IMR-90 (cell line): ENCODE results near the gene GRIK1.

Experiments
- FOS ChIP-seq: fragments of 150-350 bp; IDR thresholded peaks from 2 replicates; pipeline ENCODE4 v1.6.1; 2016; ENCODE audit warnings: low read depth, low read length
- MAFK ChIP-seq: IDR thresholded peaks from 2 replicates; pipeline ENCODE4 v1.6.1; 2012; ENCODE audit warnings: low read depth, low read length, improper control_type of control experiment
- MAZ ChIP-seq: IDR thresholded peaks from 2 replicates; pipeline ENCODE4 v1.6.1; 2012; ENCODE audit warnings: low read depth, mild to moderate bottlenecking, low read length, improper control_type of control experiment, moderate library complexity, borderline replicate concordance
- MXI1 ChIP-seq: IDR thresholded peaks from 2 replicates; pipeline ENCODE4 v1.6.1; 2012; ENCODE audit warnings: low read depth, mild to moderate bottlenecking, low read length, moderate library complexity, borderline replicate concordance
- POLR2A ChIP-seq: IDR thresholded peaks from 2 replicates; pipeline ENCODE4 v1.6.1; 2012; ENCODE audit warnings: mild to moderate bottlenecking, low read depth, low read length
- RAD21 ChIP-seq: IDR thresholded peaks from 2 replicates; pipeline ENCODE4 v1.6.1; 2012; ENCODE audit warnings: low read length, improper control_type of control experiment
- RCOR1 ChIP-seq: IDR thresholded peaks from 2 replicates; pipeline ENCODE4 v1.6.1; 2012; ENCODE audit warnings: mild to moderate bottlenecking, low read length, improper control_type of control experiment; ENCODE audit not compliant: insufficient replicate concordance
- TF ChIP-seq, protein P1 (sequence below): conservative IDR thresholded peaks from 2 replicates; pipeline ENCODE4 v1.5.1; 2012; ENCODE audit warnings: mild to moderate bottlenecking, low read depth, low read length, improper control_type of control experiment

DNA sequence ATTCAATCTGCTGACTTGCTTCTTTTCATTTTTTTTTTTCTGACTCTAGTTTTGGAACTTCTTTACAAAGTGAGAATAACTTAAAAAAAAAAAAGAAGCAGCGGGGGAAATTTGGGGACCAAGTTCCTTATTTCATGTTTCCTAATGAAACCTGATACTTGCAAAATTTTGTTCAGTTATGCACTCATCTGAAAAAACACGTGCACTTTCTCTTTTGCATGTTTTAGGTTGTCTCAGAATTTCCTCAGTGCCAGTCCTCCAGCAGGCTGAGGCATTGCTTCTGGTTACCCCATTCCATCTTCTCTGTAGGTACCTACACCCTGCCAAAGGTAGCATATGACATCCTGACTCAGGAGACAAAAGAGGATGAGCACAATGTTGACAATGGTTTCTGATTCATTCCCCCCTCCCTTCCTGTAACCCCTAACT is 299.7 kb downstream of the GRIK1 start:
- TF ChIP-seq, protein P1, sequence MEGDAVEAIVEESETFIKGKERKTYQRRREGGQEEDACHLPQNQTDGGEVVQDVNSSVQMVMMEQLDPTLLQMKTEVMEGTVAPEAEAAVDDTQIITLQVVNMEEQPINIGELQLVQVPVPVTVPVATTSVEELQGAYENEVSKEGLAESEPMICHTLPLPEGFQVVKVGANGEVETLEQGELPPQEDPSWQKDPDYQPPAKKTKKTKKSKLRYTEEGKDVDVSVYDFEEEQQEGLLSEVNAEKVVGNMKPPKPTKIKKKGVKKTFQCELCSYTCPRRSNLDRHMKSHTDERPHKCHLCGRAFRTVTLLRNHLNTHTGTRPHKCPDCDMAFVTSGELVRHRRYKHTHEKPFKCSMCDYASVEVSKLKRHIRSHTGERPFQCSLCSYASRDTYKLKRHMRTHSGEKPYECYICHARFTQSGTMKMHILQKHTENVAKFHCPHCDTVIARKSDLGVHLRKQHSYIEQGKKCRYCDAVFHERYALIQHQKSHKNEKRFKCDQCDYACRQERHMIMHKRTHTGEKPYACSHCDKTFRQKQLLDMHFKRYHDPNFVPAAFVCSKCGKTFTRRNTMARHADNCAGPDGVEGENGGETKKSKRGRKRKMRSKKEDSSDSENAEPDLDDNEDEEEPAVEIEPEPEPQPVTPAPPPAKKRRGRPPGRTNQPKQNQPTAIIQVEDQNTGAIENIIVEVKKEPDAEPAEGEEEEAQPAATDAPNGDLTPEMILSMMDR: no peak
- TF ChIP-seq FOS: no peak
- no peak for TF ChIP-seq RCOR1
- no peak for TF ChIP-seq POLR2A
- no peak for TF ChIP-seq RAD21
- no peak for TF ChIP-seq MAZ
- TF ChIP-seq MXI1: no peak
- TF ChIP-seq MAFK: no peak
